ENCODE results near the gene SRD5A1. TPM values are rescaled to one million over a fixed set of nuclear protein-coding genes. Genes with fewer than 3 reads are reported as not detected.
A peak's percentile ranks its signal among the peaks of the same experiment; 100 is the strongest.
"Not testable (repeated sequence)": the region's sequence is repeated elsewhere in the genome, so short reads cannot be mapped to it uniquely, and the experiment has no call there.

Gene SRD5A1
- total RNA-seq, 1 experiment from 2014 or later: 11.2 TPM

GRCh38 chr5:6645571-6646362, 12.5 kb downstream of the SRD5A1 start:
- H3K36me3 ChIP-seq; DNase-seq; H3K27ac ChIP-seq; H3K4me3 ChIP-seq; H3K4me1 ChIP-seq; H3K9me3 ChIP-seq (replicated peaks); H3K27me3 ChIP-seq: not testable (repeated sequence)

GRCh38 chr5:6649186-6649585, 15.9 kb downstream of the SRD5A1 start:
- Histone ChIP-seq H3K9me3 (replicated peaks) (no peaks in the 10 kb centered on the region), H3K27me3 (no peaks in the 10 kb centered on the region), H3K4me3 (no peak overlapping the region), H3K36me3 (no peaks in the 10 kb centered on the region), H3K27ac (no peak overlapping the region), H3K4me1 (no peaks in the 10 kb centered on the region)
- no peak for DNase-seq

GRCh38 chr5:6649681-6650080, 16.4 kb downstream of the SRD5A1 start:
- H3K4me1 ChIP-seq: no peaks in the 10 kb centered on the region
- H3K27me3 ChIP-seq: no peaks in the 10 kb centered on the region
- no peak for DNase-seq
- no peaks in the 10 kb centered on the region for H3K36me3 ChIP-seq
- H3K27ac ChIP-seq: no peak overlapping the region
- H3K4me3 ChIP-seq: no peak overlapping the region
- no peaks in the 10 kb centered on the region for H3K9me3 ChIP-seq (replicated peaks)

- no peak overlapping the region for H3K27ac ChIP-seq
- H3K36me3 ChIP-seq: peaks cover 7% of the 10 kb centered on the region
- H3K27me3 ChIP-seq: no peaks in the 10 kb centered on the region
- no peak for DNase-seq
- no peak overlapping the region for H3K4me3 ChIP-seq
- H3K4me1 ChIP-seq: no peaks in the 10 kb centered on the region
- H3K9me3 ChIP-seq (replicated peaks): no peaks in the 10 kb centered on the region
Measured at GRCh38 chr5:6652025-6652424, 18.8 kb downstream of the SRD5A1 start.

GRCh38 chr5:6655432-6655831, 22.2 kb downstream of the SRD5A1 start:
- no peaks in the 10 kb centered on the region for H3K9me3 ChIP-seq (replicated peaks)
- H3K4me1 ChIP-seq: no peaks in the 10 kb centered on the region
- H3K4me3 ChIP-seq: no peak overlapping the region
- H3K27me3 ChIP-seq: no peaks in the 10 kb centered on the region
- H3K27ac ChIP-seq: no peak overlapping the region
- DNase-seq: no peak
- H3K36me3 ChIP-seq: peaks cover 7% of the 10 kb centered on the region

- DNase-seq: no peak
- H3K9me3 ChIP-seq (replicated peaks): no peaks in the 10 kb centered on the region
- H3K27ac ChIP-seq: no peak overlapping the region
- no peaks in the 10 kb centered on the region for H3K27me3 ChIP-seq
- H3K36me3 ChIP-seq: peaks cover 7% of the 10 kb centered on the region
- no peak overlapping the region for H3K4me3 ChIP-seq
- H3K4me1 ChIP-seq: no peaks in the 10 kb centered on the region
Measured at GRCh38 chr5:6656680-6657079, 23.4 kb downstream of the SRD5A1 start.

GRCh38 chr5:6659941-6660684, 26.9 kb downstream of the SRD5A1 start:
- no peak for DNase-seq
- H3K4me3 ChIP-seq: no peak overlapping the region

GRCh38 chr5:6660688-6661087, 27.4 kb downstream of the SRD5A1 start:
- peaks cover 7% of the 10 kb centered on the region for H3K36me3 ChIP-seq
- H3K9me3 ChIP-seq (replicated peaks): no peaks in the 10 kb centered on the region
- no peak overlapping the region for H3K4me3 ChIP-seq
- H3K27ac ChIP-seq: no peak overlapping the region
- no peaks in the 10 kb centered on the region for H3K27me3 ChIP-seq
- no peak for DNase-seq
- no peaks in the 10 kb centered on the region for H3K4me1 ChIP-seq

More at GRCh38 chr5:6659941-6660684, 26.9 kb downstream of the SRD5A1 start:
- Histone ChIP-seq H3K27me3 (no peaks in the 10 kb centered on the region), H3K36me3 (peaks cover 7% of the 10 kb centered on the region), H3K9me3 (replicated peaks) (no peaks in the 10 kb centered on the region), H3K27ac (no peak overlapping the region), H3K4me1 (no peaks in the 10 kb centered on the region)

- Histone ChIP-seq H3K27me3 (no peaks in the 10 kb centered on the region), H3K27ac (no peak overlapping the region), H3K9me3 (replicated peaks) (no peaks in the 10 kb centered on the region), H3K4me3 (no peak overlapping the region), H3K4me1 (no peaks in the 10 kb centered on the region), H3K36me3 (no peaks in the 10 kb centered on the region)
- DNase-seq: no peak
Measured at GRCh38 chr5:6666762-6667161, 33.5 kb downstream of the SRD5A1 start.

- no peaks in the 10 kb centered on the region for H3K9me3 ChIP-seq (replicated peaks)
- H3K27me3 ChIP-seq: no peaks in the 10 kb centered on the region
- no peak overlapping the region for H3K4me3 ChIP-seq
- no peak overlapping the region for H3K27ac ChIP-seq
- H3K36me3 ChIP-seq: no peaks in the 10 kb centered on the region
- no peaks in the 10 kb centered on the region for H3K4me1 ChIP-seq
- DNase-seq: no peak
Measured at GRCh38 chr5:6667648-6668047, 34.4 kb downstream of the SRD5A1 start.

GRCh38 chr5:6668717-6669116, 35.5 kb downstream of the SRD5A1 start:
- H3K27me3 ChIP-seq, H3K27ac ChIP-seq, DNase-seq: not testable (repeated sequence)

GRCh38 chr5:6673031-6673430, 39.8 kb downstream of the SRD5A1 start:
- H3K9me3 ChIP-seq (replicated peaks): no peaks in the 10 kb centered on the region
- no peaks in the 10 kb centered on the region for H3K27me3 ChIP-seq
- no peak overlapping the region for H3K27ac ChIP-seq
- no peaks in the 10 kb centered on the region for H3K4me1 ChIP-seq
- no peak overlapping the region for H3K4me3 ChIP-seq
- no peak for DNase-seq
- no peaks in the 10 kb centered on the region for H3K36me3 ChIP-seq

More at GRCh38 chr5:6668717-6669116, 35.5 kb downstream of the SRD5A1 start:
- H3K4me1 ChIP-seq; H3K4me3 ChIP-seq; H3K36me3 ChIP-seq; H3K9me3 ChIP-seq (replicated peaks): not testable (repeated sequence)

- no peaks in the 10 kb centered on the region for H3K27me3 ChIP-seq
- H3K27ac ChIP-seq: no peak overlapping the region
Measured at GRCh38 chr5:6673963-6674362, 40.7 kb downstream of the SRD5A1 start.

GRCh38 chr5:6674421-6674820, 41.2 kb downstream of the SRD5A1 start:
- Histone ChIP-seq H3K4me1 (no peaks in the 10 kb centered on the region), H3K27me3 (no peaks in the 10 kb centered on the region), H3K4me3 (no peak overlapping the region), H3K9me3 (replicated peaks) (no peaks in the 10 kb centered on the region), H3K36me3 (no peaks in the 10 kb centered on the region), H3K27ac (no peak overlapping the region)
- DNase-seq: peak; percentile 22 to 57

More at GRCh38 chr5:6673963-6674362, 40.7 kb downstream of the SRD5A1 start:
- DNase-seq: no peak
- no peaks in the 10 kb centered on the region for H3K4me1 ChIP-seq
- H3K9me3 ChIP-seq (replicated peaks): no peaks in the 10 kb centered on the region
- H3K36me3 ChIP-seq: no peaks in the 10 kb centered on the region
- H3K4me3 ChIP-seq: no peak overlapping the region

- H3K4me3 ChIP-seq: no peak overlapping the region
- no peaks in the 10 kb centered on the region for H3K27me3 ChIP-seq
- no peak overlapping the region for H3K27ac ChIP-seq
- DNase-seq: no peak
- no peaks in the 10 kb centered on the region for H3K36me3 ChIP-seq
- no peaks in the 10 kb centered on the region for H3K4me1 ChIP-seq
- no peaks in the 10 kb centered on the region for H3K9me3 ChIP-seq (replicated peaks)
Measured at GRCh38 chr5:6674886-6675285, 41.6 kb downstream of the SRD5A1 start.

All from SJCRH30 (cell line).